Left renal pelvis (tissue), 4 donors: ENCODE measurements around the gene TMEM116. TPM values are rescaled to one million over a fixed set of nuclear protein-coding genes. Genes with fewer than 3 reads are reported as not detected.

ENCODE experiments used
- DNase-seq, 4 donors: peaks; one replicate each; pipeline ENCODE4 v3.0.0-alpha.2; 2013; ENCODE audit warnings: low read depth in 4 of 4, low spot score in 3 of 4
- polyA plus RNA-seq, 4 donors: library from polyadenylated mRNA; unstranded; fragments of 120-200 nt; gene quantifications; one replicate each; pipeline ENCODE4 v1.2.1, GENCODE V29; 2013; ENCODE audit not compliant: insufficient read length in 4 of 4

The TMEM116 gene
- polyA plus RNA-seq, 4 donors: 11.2 to 34.8 (median 34.1) TPM

DNA sequence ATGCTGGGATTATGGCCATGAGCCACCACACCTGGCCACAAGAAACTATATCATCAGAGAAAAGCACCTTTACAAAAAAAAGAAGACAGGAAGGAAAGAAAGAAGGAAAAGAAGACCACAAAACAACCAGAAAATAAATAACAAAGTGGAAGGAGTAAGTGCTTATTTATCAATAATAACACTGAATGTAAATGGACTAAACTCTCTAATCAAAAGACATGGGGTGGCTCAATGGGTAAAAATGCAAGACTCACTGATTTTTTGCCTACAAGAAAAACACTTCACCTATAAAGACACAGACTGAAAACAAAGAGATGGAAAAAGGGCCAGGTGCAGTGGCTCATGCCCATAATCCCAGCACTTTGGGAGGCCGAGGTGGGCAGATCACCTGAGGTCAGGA, 105.2 kb downstream of the TMEM116 start:
- DNase-seq: no peak

DNA sequence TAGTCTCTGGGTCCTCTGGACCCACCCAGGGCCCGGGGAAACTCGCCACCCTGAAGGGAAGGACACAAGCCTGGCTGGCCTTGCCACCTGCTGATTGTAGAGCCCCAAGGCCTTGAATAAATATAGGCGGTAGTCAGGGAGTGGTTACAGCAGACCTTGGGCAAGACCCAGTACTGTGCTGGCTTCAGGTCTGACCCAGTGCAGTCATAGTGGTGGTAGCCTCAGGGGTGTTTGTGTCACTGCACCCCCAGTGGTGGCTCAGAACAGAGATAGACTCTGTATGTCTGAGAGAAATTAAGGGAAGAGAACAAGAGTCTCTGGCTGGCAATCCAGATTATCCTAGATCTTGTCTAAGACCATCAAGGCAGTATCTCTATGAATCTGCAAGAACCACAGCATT, 107.5 kb downstream of the TMEM116 start:
- no peak for DNase-seq

DNA sequence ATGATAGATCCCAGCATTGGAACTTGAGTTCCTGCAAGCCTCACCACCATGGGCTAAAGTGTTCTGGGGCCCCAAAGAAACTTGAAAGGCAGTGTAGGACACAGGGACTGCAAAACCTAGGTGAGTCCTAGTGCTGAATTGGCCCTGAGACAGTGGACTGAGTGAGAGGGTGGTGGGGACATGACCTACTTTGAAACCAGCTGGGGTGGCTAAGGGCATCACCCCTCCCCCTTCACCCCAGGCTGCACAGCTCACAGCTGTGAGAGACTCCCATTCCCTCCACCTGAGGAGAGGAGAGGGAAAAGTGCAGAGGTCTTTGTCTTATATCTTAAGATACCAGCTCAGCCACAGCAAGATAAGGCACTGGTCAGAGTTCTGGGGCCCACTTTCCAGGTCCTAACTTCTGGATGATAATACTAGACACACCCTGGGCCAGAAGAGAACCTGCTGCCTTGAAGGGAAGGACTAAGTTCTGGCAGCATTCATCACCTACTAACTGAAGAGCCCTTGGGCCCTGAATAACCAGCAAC, 108.5 kb downstream of the TMEM116 start:
- DNase-seq: no peak

DNA sequence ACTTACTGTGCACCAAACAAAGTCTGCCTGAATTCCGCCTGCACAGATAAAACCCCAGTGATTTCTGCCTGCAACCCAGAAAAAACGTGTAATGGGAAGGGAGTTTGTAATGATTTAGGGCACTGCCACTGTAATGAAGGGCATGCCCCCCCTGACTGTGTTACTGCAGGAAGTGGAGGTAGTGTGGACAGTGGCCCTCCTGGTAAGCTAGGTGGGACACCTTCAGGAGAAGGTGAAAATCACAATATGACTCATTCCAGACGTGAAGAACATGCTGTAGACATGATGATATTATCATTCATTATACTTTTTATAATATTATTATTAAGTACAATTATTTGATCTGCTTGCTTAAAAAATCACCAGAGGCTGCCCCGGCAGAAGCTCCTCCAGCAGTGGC, 111.8 kb downstream of the TMEM116 start:
- no peak for DNase-seq

DNA sequence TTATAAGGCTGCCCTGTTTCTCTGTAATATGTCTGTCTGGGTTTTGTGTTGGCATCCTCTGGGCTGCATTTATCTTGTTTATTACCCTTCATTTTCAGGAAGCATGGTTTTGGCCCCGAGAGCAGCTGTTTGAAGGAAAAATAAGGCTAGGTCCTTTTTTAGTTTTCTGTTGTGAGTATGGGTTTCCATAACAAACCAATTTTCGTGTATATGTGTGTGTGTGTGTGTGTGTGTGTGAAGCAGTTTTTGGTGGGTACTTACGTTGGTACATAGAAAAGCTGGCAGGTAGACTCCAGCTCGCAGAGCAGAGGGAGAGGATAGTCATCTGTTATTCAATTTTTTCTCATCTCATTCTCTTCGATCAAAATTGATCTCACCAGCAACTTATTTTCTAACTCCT, 118.4 kb downstream of the TMEM116 start:
- no peak for DNase-seq

DNA sequence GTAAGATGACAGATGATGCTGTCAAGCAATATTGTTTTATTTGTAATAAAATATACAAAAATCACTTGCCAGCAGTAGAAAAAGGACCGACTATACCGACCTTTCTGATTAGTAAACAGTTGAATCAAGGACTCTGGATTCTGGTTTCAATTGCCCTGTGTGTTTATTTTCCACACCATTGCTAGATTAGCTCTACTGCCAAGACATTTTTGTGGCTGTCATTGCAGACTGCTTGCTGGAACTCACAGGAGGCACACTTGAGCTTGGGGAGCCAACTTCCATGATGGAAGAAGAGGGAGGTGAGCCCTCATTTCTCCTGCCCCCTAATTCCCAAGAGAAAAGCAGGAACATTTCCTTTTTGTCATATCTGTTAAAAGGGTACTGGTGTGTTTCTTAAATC, 119.7 kb downstream of the TMEM116 start:
- DNase-seq: no peak

DNA sequence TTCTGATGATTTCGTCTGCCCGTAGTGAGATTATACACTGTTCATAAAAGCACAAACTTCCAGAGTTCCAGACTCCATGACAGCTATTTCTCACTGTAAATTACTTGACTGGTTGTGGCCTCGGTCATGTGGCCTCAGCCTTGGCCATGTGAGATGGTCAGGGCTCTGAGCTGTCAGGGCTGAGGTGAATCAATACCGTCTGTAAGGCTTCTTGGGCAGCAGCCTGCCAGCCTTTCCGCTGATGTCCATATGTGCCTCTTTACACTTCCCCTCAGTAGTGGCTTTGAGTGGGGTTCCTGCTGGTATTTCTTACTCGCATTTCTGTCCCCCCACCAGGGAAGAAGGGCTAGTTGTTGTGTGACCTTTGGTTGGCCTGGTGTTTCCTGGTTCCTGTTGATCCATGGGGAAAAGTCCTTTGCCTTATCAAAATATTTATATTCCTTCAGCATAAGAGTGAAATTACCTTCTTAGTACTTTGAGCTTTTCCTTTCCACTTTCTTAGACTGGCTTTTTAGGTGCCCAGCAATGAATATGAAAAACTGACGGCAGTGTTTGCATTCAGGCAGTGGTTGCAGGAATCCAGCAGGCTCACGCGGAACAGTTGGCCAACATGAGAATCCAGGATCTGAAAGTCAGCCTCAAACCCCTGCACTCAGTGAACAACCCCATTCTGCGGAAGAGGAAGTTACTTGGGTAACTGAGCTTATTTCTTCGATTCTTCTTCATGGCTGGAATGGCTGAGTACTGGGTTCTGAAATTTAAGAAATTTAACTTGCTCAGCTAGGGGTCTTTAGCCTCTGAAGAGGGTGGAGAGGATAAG, 124.8 kb downstream of the TMEM116 start:
- DNase-seq: no peak

DNA sequence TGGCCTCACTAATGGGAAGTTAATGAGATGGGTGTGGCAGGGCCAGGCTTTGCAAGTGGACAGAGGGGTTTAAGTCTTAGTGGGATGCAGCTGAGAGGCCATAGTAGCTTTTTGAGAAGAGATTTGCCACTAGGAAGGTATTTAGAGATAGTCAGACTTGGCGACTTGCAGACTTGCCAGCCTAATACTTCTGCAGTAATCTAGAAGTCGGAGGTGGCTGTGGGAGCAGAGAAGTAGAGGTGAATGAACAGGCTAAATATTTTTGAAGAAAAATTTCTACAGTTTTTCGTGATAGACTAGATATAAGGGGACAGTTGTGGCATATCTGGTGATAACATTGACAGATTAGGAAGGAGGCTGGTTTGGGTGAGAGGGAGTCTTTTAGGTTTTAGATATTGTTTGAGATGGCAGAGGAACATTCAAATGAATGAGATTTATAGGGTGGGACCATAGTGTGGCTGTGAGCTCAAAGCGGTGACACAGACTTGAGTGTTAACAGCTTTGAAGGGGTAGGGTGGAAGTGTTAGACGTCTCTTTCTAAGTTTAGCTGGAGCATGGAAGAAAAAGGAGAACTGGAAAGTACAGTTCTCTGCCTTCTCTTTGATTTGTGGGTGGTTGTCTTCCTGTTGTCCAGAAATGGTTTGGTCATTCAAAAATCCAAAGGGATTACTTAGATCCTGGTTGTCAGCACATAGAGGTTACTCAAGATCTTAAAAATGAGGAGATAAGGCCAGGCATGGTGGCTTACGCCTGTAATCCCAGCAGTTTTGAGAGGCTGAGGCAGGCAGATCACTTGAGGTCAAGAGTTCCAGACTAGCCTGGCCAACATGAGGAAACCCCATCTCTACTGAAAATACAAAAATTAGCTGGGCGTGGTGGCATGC, 126.1 kb downstream of the TMEM116 start:
- DNase-seq: no peak

DNA sequence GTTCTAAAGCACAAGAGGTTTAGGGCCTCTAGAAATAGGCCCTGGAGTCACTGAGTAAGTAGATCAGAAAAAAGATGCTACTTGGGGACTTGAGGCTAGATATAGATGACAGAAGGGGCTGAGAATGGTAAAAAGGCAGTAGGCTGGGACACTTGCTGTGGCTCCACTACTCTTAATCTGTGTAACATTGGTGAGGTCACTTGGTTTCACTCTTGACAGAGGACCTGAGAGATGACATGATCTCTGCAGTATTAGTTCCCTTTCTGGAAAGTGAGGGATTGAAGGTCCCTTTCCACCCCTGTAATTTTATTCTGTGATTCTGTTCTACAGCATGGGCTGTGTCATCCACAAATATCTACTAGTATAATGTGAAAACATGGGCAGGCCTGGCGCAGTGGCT, 131.2 kb downstream of the TMEM116 start:
- DNase-seq: no peak

Other genes with a start within 250 kb of the TMEM116 start
- gene ALDH2, start 246.2 kb downstream of the TMEM116 start, polyA plus RNA-seq: 100 to 1,000 TPM in 1 of 4 donors, 10 to 100 TPM in 3; 86.7 to 127 (median 93.2) TPM
- 10 to 100 TPM; 37.1 to 56.6 (median 49.3) TPM for gene MAPKAPK5, start 170.9 kb downstream of the TMEM116 start, polyA plus RNA-seq
- gene ERP29, start 261 bp upstream of the TMEM116 start, polyA plus RNA-seq: 100 to 1,000 TPM in 3 of 4 donors, 10 to 100 TPM in 1; 92.2 to 167 (median 147) TPM
- 10 to 100 TPM; 13.4 to 26.4 (median 24.5) TPM for gene NAA25, start 95.6 kb upstream of the TMEM116 start, polyA plus RNA-seq
- gene TRAFD1, start 112.4 kb upstream of the TMEM116 start, polyA plus RNA-seq: 10 to 100 TPM; 34.1 to 42.7 (median 40.6) TPM